CD4-positive, alpha-beta T cell (primary cell): Measurements from ENCODE around the gene PTPRK. TPM values are rescaled to one million over a fixed set of nuclear protein-coding genes. Genes with fewer than 3 reads are reported as not detected.

Source experiments
- ATAC-seq: fragments of 200-7000 bp; cut with Tn5 transposase; one replicate; pipeline ENCODE4 v1.10.0; 2022; ENCODE audit warnings: mild to moderate bottlenecking; ENCODE audit not compliant: poor library complexity
- CTCF ChIA-PET: fragments of 350-600 bp; sonication (Branson Sonifier 250); formaldehyde crosslinking; loops from one replicate; lab custom pipeline; 2021; ENCODE audit warnings: antibody characterized with exemption, inconsistent platforms; lab: Charles Lee
- POLR2A ChIA-PET: fragments of 350-600 bp; sonication (Branson Sonifier 250); formaldehyde crosslinking; loops from one replicate; lab custom pipeline; 2021; ENCODE audit warnings: antibody characterized with exemption, inconsistent platforms; lab: Charles Lee
- DNase-seq, 14 experiments: peaks; one replicate each; pipeline ENCODE4 v3.0.0-alpha.2; 2013 to 2020; ENCODE audit warnings: mixed read lengths in 2 of 14
- H3K27ac ChIP-seq, 2 donors: one replicate each; pipeline versions ENCODE4 v1.5.1 to v1.7.0; 2013; ENCODE audit warnings: low read length in 2 of 2, low read depth in 1 of 2, mild to moderate bottlenecking in 1 of 2
- H3K27me3 ChIP-seq, 2 experiments: 1 replicate in 1 of 2; 2 replicates in 1 of 2; pipeline versions ENCODE4 v1.6.1 to v1.7.0; 2013; ENCODE audit warnings: low read length in 2 of 2, control low read depth in 1 of 2, mild to moderate bottlenecking in 1 of 2, moderate library complexity in 1 of 2; ENCODE audit not compliant: insufficient read depth in 2 of 2, control insufficient read depth in 1 of 2
- H3K36me3 ChIP-seq: one replicate; pipeline ENCODE4 v1.6.1; 2013; ENCODE audit warnings: low read length, control low read depth; ENCODE audit not compliant: insufficient read depth
- H3K4me1 ChIP-seq: one replicate; pipeline ENCODE4 v1.6.1; 2013; ENCODE audit warnings: low read length, control low read depth; ENCODE audit not compliant: insufficient read depth
- H3K4me3 ChIP-seq: one replicate; pipeline ENCODE4 v1.5.1; 2013; ENCODE audit warnings: mild to moderate bottlenecking, low read length, moderate library complexity
- H3K9me3 ChIP-seq, 2 experiments: 1 replicate in 1 of 2; 2 replicates in 1 of 2; pipeline versions ENCODE4 v1.6.1 to v1.7.0; 2013; ENCODE audit warnings: low read length in 2 of 2, mild to moderate bottlenecking in 2 of 2, control low read depth in 1 of 2, moderate library complexity in 1 of 2; ENCODE audit not compliant: control insufficient read depth in 1 of 2, insufficient read depth in 1 of 2
- H3K27ac Mint-ChIP-seq: one replicate; pipeline ENCODE4 v1.8.0; 2020; ENCODE audit warnings: mixed read lengths
- H3K27me3 Mint-ChIP-seq: one replicate; pipeline ENCODE4 v1.8.0; 2021; ENCODE audit warnings: mixed read lengths
- H3K36me3 Mint-ChIP-seq: one replicate; pipeline ENCODE4 v1.8.0; 2021; ENCODE audit warnings: low read depth, mixed read lengths
- H3K4me1 Mint-ChIP-seq: one replicate; pipeline ENCODE4 v1.8.0; 2021; ENCODE audit warnings: low read depth, mixed read lengths
- H3K4me3 Mint-ChIP-seq: one replicate; pipeline ENCODE4 v1.8.0; 2020; ENCODE audit warnings: mild to moderate bottlenecking, mixed read lengths
- H3K9me3 Mint-ChIP-seq: one replicate; pipeline ENCODE4 v1.8.0; 2020; ENCODE audit warnings: mixed read lengths
- intact Hi-C, 2 experiments: fragments of 100-400 bp; cut with DNase I in 1 of 2; cut with micrococcal nuclease in 1 of 2; formaldehyde crosslinking; loops; one replicate each; pipeline versions ENCODE4 v1.15.1 to v1.9.0; 2023 to 2025; cut with DNase I, micrococcal nuclease
- total RNA-seq, 174 experiments: library from RNA in 2 of 174; stranded (reverse) in 2 of 174; gene quantifications; one replicate each; pipeline ENCODE4 v1.2.3 and lab custom pipeline; 2021 to 2026
- TF ChIP-seq, protein P1 (sequence below): fragments of 200-600 bp; IDR thresholded peaks from one replicate; pipeline ENCODE4 v1.8.0; 2022; ENCODE audit warnings: antibody characterized with exemption, mild to moderate bottlenecking

PTPRK gene
- total RNA-seq, 2 experiments from 2014 or later: 8.4 to 10.3 TPM

DNA sequence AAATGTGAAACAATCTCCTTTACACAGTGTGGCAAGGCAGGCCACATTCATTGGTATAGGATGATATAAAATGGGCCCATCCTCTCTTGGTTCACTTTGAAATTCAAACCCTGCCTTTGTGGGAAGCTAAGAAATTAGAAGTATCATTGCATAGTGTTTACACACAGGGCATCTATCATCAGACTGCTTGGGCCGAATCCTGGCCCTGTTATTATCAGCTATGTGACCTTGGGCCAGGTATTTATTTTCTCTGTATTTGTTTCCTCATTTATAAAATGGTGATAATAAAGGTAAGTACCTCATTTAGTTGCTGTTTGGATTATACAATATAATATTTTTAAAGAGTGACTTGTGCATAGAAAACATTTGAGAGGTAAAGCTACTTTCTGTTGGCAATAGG is 45.5 kb downstream of the PTPRK start:
- CTCF ChIA-PET: interaction anchor here (0.5 kb wide), 1 partner anchor 132 kb away, joined by 3 read pairs; no protein-coding TSS in a partner anchor
- Histone ChIP-seq H3K27me3 (no peaks in the 10 kb centered on the region), H3K9me3 (no peaks in the 10 kb centered on the region), H3K27ac (no peak overlapping the region), H3K4me1 (peaks cover 11% of the 10 kb centered on the region), H3K36me3 (no peaks in the 10 kb centered on the region), H3K4me3 (no peak overlapping the region)
- H3K4me3 Mint-ChIP-seq: no peak overlapping the region
- TF ChIP-seq, protein P1, sequence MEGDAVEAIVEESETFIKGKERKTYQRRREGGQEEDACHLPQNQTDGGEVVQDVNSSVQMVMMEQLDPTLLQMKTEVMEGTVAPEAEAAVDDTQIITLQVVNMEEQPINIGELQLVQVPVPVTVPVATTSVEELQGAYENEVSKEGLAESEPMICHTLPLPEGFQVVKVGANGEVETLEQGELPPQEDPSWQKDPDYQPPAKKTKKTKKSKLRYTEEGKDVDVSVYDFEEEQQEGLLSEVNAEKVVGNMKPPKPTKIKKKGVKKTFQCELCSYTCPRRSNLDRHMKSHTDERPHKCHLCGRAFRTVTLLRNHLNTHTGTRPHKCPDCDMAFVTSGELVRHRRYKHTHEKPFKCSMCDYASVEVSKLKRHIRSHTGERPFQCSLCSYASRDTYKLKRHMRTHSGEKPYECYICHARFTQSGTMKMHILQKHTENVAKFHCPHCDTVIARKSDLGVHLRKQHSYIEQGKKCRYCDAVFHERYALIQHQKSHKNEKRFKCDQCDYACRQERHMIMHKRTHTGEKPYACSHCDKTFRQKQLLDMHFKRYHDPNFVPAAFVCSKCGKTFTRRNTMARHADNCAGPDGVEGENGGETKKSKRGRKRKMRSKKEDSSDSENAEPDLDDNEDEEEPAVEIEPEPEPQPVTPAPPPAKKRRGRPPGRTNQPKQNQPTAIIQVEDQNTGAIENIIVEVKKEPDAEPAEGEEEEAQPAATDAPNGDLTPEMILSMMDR: no peak
- peaks cover 12% of the 10 kb centered on the region for H3K4me1 Mint-ChIP-seq
- intact Hi-C loops: no loop called here
- no peak for ATAC-seq
- H3K36me3 Mint-ChIP-seq: no peaks in the 10 kb centered on the region
- no peaks in the 10 kb centered on the region for H3K27me3 Mint-ChIP-seq
- no peak for DNase-seq
- POLR2A ChIA-PET: no interaction called here
- no peak overlapping the region for H3K27ac Mint-ChIP-seq
- H3K9me3 Mint-ChIP-seq: no peaks in the 10 kb centered on the region

DNA sequence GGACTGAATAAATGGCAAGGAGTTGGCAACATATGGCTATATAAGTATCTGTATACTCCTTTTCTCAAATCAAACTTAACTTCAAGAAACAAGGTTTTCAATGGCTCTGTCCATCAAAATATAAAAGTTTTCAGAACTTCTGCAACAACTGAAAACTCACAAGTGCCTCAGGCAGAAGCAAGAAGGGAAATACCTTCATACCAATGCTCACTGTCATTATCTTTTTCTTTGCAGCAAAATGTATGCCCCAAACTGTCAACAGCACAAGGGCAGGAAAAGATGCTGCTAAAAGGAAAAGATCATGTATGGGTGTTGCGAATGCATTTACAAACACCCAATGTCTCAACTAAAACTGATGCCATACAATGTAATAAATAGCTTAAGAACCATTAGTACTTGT is 45.9 kb downstream of the PTPRK start:
- intact Hi-C loops: no loop called here
- Histone ChIP-seq H3K4me3 (no peak overlapping the region), H3K4me1 (peaks cover 11% of the 10 kb centered on the region), H3K27ac (no peak overlapping the region), H3K9me3 (no peaks in the 10 kb centered on the region), H3K27me3 (no peaks in the 10 kb centered on the region), H3K36me3 (no peaks in the 10 kb centered on the region)
- TF ChIP-seq, protein P1: no peak
- no peak overlapping the region for H3K27ac Mint-ChIP-seq
- no peak for ATAC-seq
- ChIA-PET CTCF (interaction anchor here (0.5 kb wide), 1 partner anchor 131 kb away, joined by 3 read pairs; no protein-coding TSS in a partner anchor), POLR2A (interaction anchor here (0.6 kb wide), 1 partner anchor 475 kb away, joined by 3 read pairs; no protein-coding TSS in a partner anchor)
- H3K9me3 Mint-ChIP-seq: no peaks in the 10 kb centered on the region
- peaks cover 12% of the 10 kb centered on the region for H3K4me1 Mint-ChIP-seq
- H3K4me3 Mint-ChIP-seq: no peak overlapping the region
- no peaks in the 10 kb centered on the region for H3K36me3 Mint-ChIP-seq
- DNase-seq: no peak
- no peaks in the 10 kb centered on the region for H3K27me3 Mint-ChIP-seq

DNA sequence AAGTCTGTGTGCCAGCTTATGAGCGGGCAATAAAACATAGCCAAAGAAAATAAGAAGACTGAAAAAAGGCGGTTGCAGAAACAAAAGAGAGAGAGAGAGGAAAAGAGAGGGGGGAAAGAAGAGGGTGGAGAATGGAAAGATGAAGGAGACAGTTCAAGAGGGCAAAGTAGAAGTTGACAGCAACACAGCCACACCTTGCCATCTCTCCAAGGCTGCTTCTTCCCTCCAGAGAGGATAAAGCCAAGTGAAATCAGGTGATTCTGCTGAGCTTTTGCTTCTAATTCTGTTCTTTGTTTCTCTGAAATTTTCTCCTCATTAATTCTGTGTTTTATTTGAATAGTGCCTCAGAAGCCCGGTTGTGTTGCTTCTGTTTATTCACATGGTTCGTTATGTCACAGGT is 48.5 kb downstream of the PTPRK start:
- no peaks in the 10 kb centered on the region for H3K27me3 Mint-ChIP-seq
- H3K9me3 Mint-ChIP-seq: no peaks in the 10 kb centered on the region
- no peaks in the 10 kb centered on the region for H3K27me3 ChIP-seq
- no peaks in the 10 kb centered on the region for H3K36me3 Mint-ChIP-seq
- ATAC-seq (no peak), DNase-seq (no peak)
- no peaks in the 10 kb centered on the region for H3K9me3 ChIP-seq
- intact Hi-C loops: no loop called here
- CTCF ChIA-PET: interaction anchor here (0.7 to 1.1 kb wide), 2 partner anchors 8 to 837 kb away, joined by 3 read pairs; no protein-coding TSS in a partner anchor
- H3K4me3 ChIP-seq: no peak overlapping the region
- H3K4me3 Mint-ChIP-seq: no peak overlapping the region
- H3K36me3 ChIP-seq: no peaks in the 10 kb centered on the region
- TF ChIP-seq, protein P1: no peak
- no peaks in the 10 kb centered on the region for H3K4me1 ChIP-seq
- no peak overlapping the region for H3K27ac Mint-ChIP-seq
- no peak overlapping the region for H3K27ac ChIP-seq
- H3K4me1 Mint-ChIP-seq: no peaks in the 10 kb centered on the region
- POLR2A ChIA-PET: no interaction called here
